WTC11 (cell line): Measurements from ENCODE around the gene GID4. TPM values are rescaled to one million over a fixed set of nuclear protein-coding genes. Genes with fewer than 3 reads are reported as not detected.

Source experiments
- ATAC-seq: fragments of 200-7000 bp; cut with Tn5 transposase; 2 replicates; pipeline ENCODE4 v1.10.0; 2021; ENCODE audit warnings: mild to moderate bottlenecking, moderate library complexity
- CTCF ChIA-PET: fragments of 300-600 bp; sonication (Branson Sonifier 250); formaldehyde crosslinking; loops from one replicate; lab custom pipeline; 2021; ENCODE audit warnings: antibody characterized with exemption; lab: Charles Lee
- POLR2A ChIA-PET: fragments of 350-600 bp; sonication (Branson Sonifier 250); formaldehyde crosslinking; loops from one replicate; lab custom pipeline; 2021; ENCODE audit warnings: antibody characterized with exemption; lab: Charles Lee
- DNase-seq: peaks from one replicate; pipeline ENCODE4 v3.0.0; 2021; ENCODE audit warnings: low spot score
- H3K27ac Mint-ChIP-seq: 2 replicates; pipeline ENCODE4 v1.8.0; 2021; ENCODE audit warnings: mixed read lengths
- H3K27me3 Mint-ChIP-seq: 2 replicates; pipeline ENCODE4 v1.8.0; 2021; ENCODE audit warnings: low read depth, mild to moderate bottlenecking, moderate library complexity, mixed read lengths
- H3K36me3 Mint-ChIP-seq: 2 replicates; pipeline ENCODE4 v1.8.0; 2021; ENCODE audit warnings: mixed read lengths
- H3K4me1 Mint-ChIP-seq: 2 replicates; pipeline ENCODE4 v1.8.0; 2022; ENCODE audit warnings: mixed read lengths
- H3K4me3 Mint-ChIP-seq: 2 replicates; pipeline ENCODE4 v1.8.0; 2021; ENCODE audit warnings: mild to moderate bottlenecking, moderate library complexity, mixed read lengths
- H3K9me3 Mint-ChIP-seq: 2 replicates; pipeline ENCODE4 v1.8.0; 2021; ENCODE audit warnings: mixed read lengths
- E2F1 ChIP-seq: sonication (generic); formaldehyde crosslinking; IDR thresholded peaks from 2 replicates; pipeline ENCODE4 v1.8.0; 2022; ENCODE audit warnings: mild to moderate bottlenecking, missing genetic modification reagents
- E2F5 ChIP-seq: sonication (generic); formaldehyde crosslinking; IDR thresholded peaks from 2 replicates; pipeline ENCODE4 v1.8.1; 2022; ENCODE audit warnings: mild to moderate bottlenecking, moderate library complexity, missing genetic modification reagents
- ESRRA ChIP-seq: sonication (generic); formaldehyde crosslinking; IDR thresholded peaks from 2 replicates; pipeline ENCODE4 v1.8.1; 2022; ENCODE audit warnings: mild to moderate bottlenecking, missing genetic modification reagents, borderline replicate concordance
- HMGXB4 ChIP-seq: sonication (generic); formaldehyde crosslinking; IDR thresholded peaks from 2 replicates; pipeline ENCODE4 v1.8.1; 2023; ENCODE audit warnings: mild to moderate bottlenecking, moderate library complexity, missing genetic modification reagents
- JUN ChIP-seq: sonication (generic); formaldehyde crosslinking; IDR thresholded peaks from 2 replicates; pipeline ENCODE4 v1.8.0; 2023; ENCODE audit warnings: mild to moderate bottlenecking, missing genetic modification reagents
- NFATC4 ChIP-seq: fragments of 250-450 bp; sonication (Bioruptor Pico); IDR thresholded peaks from 2 replicates; pipeline ENCODE4 v1.9.0; 2021; ENCODE audit warnings: mild to moderate bottlenecking
- OVOL2 ChIP-seq: fragments of 250-450 bp; sonication (Bioruptor Pico); IDR thresholded peaks from 2 replicates; pipeline ENCODE4 v1.9.0; 2021; ENCODE audit warnings: mild to moderate bottlenecking, borderline replicate concordance
- SMAD4 ChIP-seq: sonication (generic); formaldehyde crosslinking; IDR thresholded peaks from 2 replicates; pipeline ENCODE4 v1.8.0; 2022; ENCODE audit warnings: mild to moderate bottlenecking, missing genetic modification reagents
- TCF7 ChIP-seq: sonication (generic); formaldehyde crosslinking; IDR thresholded peaks from 2 replicates; pipeline ENCODE4 v1.8.0; 2022; ENCODE audit warnings: mild to moderate bottlenecking, low read depth, missing genetic modification reagents, moderate library complexity
- USF2 ChIP-seq: sonication (generic); formaldehyde crosslinking; IDR thresholded peaks from 2 replicates; pipeline ENCODE4 v1.8.1; 2023; ENCODE audit warnings: mild to moderate bottlenecking, missing genetic modification reagents, moderate library complexity
- ZNF121 ChIP-seq: sonication (generic); formaldehyde crosslinking; IDR thresholded peaks from 2 replicates; pipeline ENCODE4 v1.8.0; 2023; ENCODE audit warnings: missing genetic modification reagents
- ZNF138 ChIP-seq: sonication (generic); formaldehyde crosslinking; conservative IDR thresholded peaks from 2 replicates; pipeline ENCODE4 v1.8.1; 2022; ENCODE audit warnings: mild to moderate bottlenecking, moderate library complexity, missing genetic modification reagents
- ZNF396 ChIP-seq: fragments of 250-450 bp; sonication (Bioruptor Pico); IDR thresholded peaks from 2 replicates; pipeline ENCODE4 v1.8.0; 2021; ENCODE audit warnings: mild to moderate bottlenecking, moderate library complexity, borderline replicate concordance
- ZNF425 ChIP-seq: fragments of 250-450 bp; sonication (Bioruptor Pico); conservative IDR thresholded peaks from 2 replicates; pipeline ENCODE4 v1.9.0; 2021; ENCODE audit warnings: mild to moderate bottlenecking
- ZNF671 ChIP-seq: fragments of 250-450 bp; sonication (Bioruptor Pico); IDR thresholded peaks from 2 replicates; pipeline ENCODE4 v1.8.0; 2021; ENCODE audit warnings: mild to moderate bottlenecking
- total RNA-seq: library from RNA; stranded (reverse); gene quantifications from 3 replicates; pipeline ENCODE4 v1.2.3, GENCODE V29; 2021
- TF ChIP-seq, protein P1 (sequence below): sonication (generic); formaldehyde crosslinking; IDR thresholded peaks from 2 replicates; pipeline ENCODE4 v1.8.1; 2022; ENCODE audit warnings: low read depth, missing genetic modification reagents, borderline replicate concordance
- TF ChIP-seq, protein P2 (sequence below): sonication (generic); formaldehyde crosslinking; IDR thresholded peaks from 2 replicates; pipeline ENCODE4 v1.8.0; 2022; ENCODE audit warnings: missing genetic modification reagents

The GID4 gene
- total RNA-seq, 1 experiment from 2014 or later: 16.0 TPM

DNA sequence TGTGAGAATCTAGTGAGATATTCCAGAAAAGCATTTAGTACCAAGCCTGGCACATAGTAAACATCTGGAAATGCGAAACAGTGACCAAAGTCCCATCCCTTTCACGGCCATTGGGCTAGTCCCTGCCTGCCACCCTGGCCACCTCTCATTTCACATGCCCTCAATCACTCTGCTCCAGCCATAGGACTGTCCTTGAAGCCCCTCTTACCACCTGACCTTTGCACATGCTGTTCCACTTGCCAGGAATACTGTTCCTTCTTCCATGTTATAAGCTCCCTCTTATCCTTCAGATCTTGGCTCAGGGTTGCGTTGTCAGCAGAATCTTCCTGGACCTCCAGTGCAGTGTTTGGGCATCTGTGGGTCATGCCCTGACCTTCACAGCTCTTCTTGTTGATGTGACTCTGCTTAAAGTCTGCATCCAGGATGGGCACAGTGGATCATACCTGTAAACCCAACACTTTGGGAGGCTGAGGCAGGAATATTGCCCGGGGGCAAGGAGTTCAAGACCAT is 71.5 kb downstream of the GID4 start (continued):
- TF ChIP-seq ZNF121 (CRISPR knock-in tag) (no peak), TCF7 (no peak), JUN (CRISPR knock-in tag) (no peak), USF2 (CRISPR knock-in tag) (no peak), SMAD4 (CRISPR knock-in tag) (no peak), NFATC4 (CRISPR knock-in tag) (no peak)
- TF ChIP-seq, protein P1, sequence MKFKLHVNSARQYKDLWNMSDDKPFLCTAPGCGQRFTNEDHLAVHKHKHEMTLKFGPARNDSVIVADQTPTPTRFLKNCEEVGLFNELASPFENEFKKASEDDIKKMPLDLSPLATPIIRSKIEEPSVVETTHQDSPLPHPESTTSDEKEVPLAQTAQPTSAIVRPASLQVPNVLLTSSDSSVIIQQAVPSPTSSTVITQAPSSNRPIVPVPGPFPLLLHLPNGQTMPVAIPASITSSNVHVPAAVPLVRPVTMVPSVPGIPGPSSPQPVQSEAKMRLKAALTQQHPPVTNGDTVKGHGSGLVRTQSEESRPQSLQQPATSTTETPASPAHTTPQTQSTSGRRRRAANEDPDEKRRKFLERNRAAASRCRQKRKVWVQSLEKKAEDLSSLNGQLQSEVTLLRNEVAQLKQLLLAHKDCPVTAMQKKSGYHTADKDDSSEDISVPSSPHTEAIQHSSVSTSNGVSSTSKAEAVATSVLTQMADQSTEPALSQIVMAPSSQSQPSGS (CRISPR knock-in tag): no peak
- TF ChIP-seq, protein P2, sequence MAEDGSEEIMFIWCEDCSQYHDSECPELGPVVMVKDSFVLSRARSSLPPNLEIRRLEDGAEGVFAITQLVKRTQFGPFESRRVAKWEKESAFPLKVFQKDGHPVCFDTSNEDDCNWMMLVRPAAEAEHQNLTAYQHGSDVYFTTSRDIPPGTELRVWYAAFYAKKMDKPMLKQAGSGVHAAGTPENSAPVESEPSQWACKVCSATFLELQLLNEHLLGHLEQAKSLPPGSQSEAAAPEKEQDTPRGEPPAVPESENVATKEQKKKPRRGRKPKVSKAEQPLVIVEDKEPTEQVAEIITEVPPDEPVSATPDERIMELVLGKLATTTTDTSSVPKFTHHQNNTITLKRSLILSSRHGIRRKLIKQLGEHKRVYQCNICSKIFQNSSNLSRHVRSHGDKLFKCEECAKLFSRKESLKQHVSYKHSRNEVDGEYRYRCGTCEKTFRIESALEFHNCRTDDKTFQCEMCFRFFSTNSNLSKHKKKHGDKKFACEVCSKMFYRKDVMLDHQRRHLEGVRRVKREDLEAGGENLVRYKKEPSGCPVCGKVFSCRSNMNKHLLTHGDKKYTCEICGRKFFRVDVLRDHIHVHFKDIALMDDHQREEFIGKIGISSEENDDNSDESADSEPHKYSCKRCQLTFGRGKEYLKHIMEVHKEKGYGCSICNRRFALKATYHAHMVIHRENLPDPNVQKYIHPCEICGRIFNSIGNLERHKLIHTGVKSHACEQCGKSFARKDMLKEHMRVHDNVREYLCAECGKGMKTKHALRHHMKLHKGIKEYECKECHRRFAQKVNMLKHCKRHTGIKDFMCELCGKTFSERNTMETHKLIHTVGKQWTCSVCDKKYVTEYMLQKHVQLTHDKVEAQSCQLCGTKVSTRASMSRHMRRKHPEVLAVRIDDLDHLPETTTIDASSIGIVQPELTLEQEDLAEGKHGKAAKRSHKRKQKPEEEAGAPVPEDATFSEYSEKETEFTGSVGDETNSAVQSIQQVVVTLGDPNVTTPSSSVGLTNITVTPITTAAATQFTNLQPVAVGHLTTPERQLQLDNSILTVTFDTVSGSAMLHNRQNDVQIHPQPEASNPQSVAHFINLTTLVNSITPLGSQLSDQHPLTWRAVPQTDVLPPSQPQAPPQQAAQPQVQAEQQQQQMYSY (CRISPR knock-in tag): no peak

- Mint-ChIP-seq H3K9me3 (no peaks in the 10 kb centered on the region), H3K27ac (peak overlapping the region; percentile 32; the same call in 1 of the 2 replicates), H3K4me1 (peaks cover 7% of the 10 kb centered on the region), H3K27me3 (no peaks in the 10 kb centered on the region), H3K36me3 (peaks cover 3% of the 10 kb centered on the region; the same call in 1 of the 2 replicates), H3K4me3 (no peak overlapping the region)
- DNase-seq: no peak
- CTCF ChIA-PET: interaction anchor here (0.5 to 0.7 kb wide), 2 partner anchors 18 to 135 kb away, joined by 3 read pairs; no protein-coding TSS in a partner anchor
- POLR2A ChIA-PET: no interaction called here
- ATAC-seq: no peak
- no peak for TF ChIP-seq OVOL2
Measured at GRCh38 chr17:18111330-18111971, 72.2 kb downstream of the GID4 start.

GRCh38 chr17:18115517-18115916 is 76.3 kb downstream of the GID4 start:
- ChIA-PET CTCF (no interaction called here), POLR2A (no interaction called here)
- Mint-ChIP-seq H3K27ac (no peak overlapping the region), H3K27me3 (no peaks in the 10 kb centered on the region), H3K4me1 (peaks cover 7% of the 10 kb centered on the region), H3K9me3 (peaks cover 6% of the 10 kb centered on the region), H3K36me3 (peaks cover 4% of the 10 kb centered on the region), H3K4me3 (no peak overlapping the region)
- no peak for TF ChIP-seq E2F1 (CRISPR knock-in tag)
- ATAC-seq: no peak
- no peak for DNase-seq

GRCh38 chr17:18116078-18116477 is 76.9 kb downstream of the GID4 start:
- Mint-ChIP-seq H3K27ac (no peak overlapping the region), H3K4me3 (no peak overlapping the region), H3K27me3 (no peaks in the 10 kb centered on the region), H3K9me3 (peaks cover 6% of the 10 kb centered on the region), H3K36me3 (peaks cover 4% of the 10 kb centered on the region), H3K4me1 (peaks cover 7% of the 10 kb centered on the region)
- POLR2A ChIA-PET: no interaction called here
- DNase-seq: no peak
- ATAC-seq: no peak
- CTCF ChIA-PET: interaction anchor here (1.8 kb wide), 1 partner anchor 26 kb away, joined by 7 read pairs; no protein-coding TSS in a partner anchor
- no peak for TF ChIP-seq ZNF425 (CRISPR knock-in tag)
- TF ChIP-seq OVOL2: no peak
- TF ChIP-seq ZNF671 (CRISPR knock-in tag): no peak
- no peak for TF ChIP-seq E2F5 (CRISPR knock-in tag)
- TF ChIP-seq ESRRA: no peak
- TF ChIP-seq HMGXB4: no peak
- TF ChIP-seq ZNF138 (CRISPR knock-in tag): no peak
- no peak for TF ChIP-seq ZNF396 (CRISPR knock-in tag)
